GM13977 (cell line): ENCODE data around the gene POLR2H.

ENCODE experiments used
- DNase-seq: peaks from one replicate; pipeline ENCODE4 v3.0.0; 2012; ENCODE audit warnings: low spot score
- CTCF ChIP-seq: IDR thresholded peaks from 2 replicates; pipeline ENCODE4 v1.5.1; 2012; ENCODE audit warnings: mild to moderate bottlenecking, control low read depth; ENCODE audit not compliant: insufficient read depth; ENCODE audit errors: extremely low read depth, missing control alignments
- in situ Hi-C: fragments of 300-500 bp; cut with MboI; formaldehyde crosslinking; loops from one replicate; pipeline ENCODE4 v1.12.0; 2022; ENCODE audit warnings: low sequenced_read_pairs, low pct_unique_long_range_greater_than_20kb, mixed read lengths, inconsistent platforms; ENCODE audit not compliant: unreplicated experiment

POLR2H gene

GRCh38 chr3:184361532-184361931, at the start of gene POLR2H, which contains the start of gene CLCN2:
Gene POLR2H (plus strand): TSS chr3:184361710. CDS start chr3:184363493, 1,783 bp downstream.
Gene CLCN2 (minus strand): TSS chr3:184361605. CDS start chr3:184361479, 126 bp downstream.
- in situ Hi-C loops = no loop called here
- DNase-seq = peak; percentile 83
- no peak for TF ChIP-seq CTCF

DNA sequence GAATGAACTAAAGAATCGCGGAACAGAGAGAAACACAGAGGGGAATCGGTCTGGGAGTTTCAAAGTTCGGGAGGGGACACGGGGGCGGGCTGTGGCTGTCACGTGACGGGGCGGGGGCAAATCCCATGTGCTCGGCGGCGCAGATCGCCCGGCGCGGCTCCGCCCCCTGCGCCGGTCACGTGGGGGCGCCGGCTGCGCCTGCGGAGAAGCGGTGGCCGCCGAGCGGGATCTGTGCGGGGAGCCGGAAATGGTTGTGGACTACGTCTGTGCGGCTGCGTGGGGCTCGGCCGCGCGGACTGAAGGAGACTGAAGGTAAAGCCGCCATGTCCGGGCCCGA, 47.2 kb upstream of the POLR2H start, which contains the start of gene EIF4G1:
Gene EIF4G1, plus strand, starts transcription at position 244 of the 337 bp plus-strand sequence. CDS start 1,191 bp downstream, outside the sequence.
- DNase-seq = peak; percentile 99
- in situ Hi-C loops = no loop called here

DNA sequence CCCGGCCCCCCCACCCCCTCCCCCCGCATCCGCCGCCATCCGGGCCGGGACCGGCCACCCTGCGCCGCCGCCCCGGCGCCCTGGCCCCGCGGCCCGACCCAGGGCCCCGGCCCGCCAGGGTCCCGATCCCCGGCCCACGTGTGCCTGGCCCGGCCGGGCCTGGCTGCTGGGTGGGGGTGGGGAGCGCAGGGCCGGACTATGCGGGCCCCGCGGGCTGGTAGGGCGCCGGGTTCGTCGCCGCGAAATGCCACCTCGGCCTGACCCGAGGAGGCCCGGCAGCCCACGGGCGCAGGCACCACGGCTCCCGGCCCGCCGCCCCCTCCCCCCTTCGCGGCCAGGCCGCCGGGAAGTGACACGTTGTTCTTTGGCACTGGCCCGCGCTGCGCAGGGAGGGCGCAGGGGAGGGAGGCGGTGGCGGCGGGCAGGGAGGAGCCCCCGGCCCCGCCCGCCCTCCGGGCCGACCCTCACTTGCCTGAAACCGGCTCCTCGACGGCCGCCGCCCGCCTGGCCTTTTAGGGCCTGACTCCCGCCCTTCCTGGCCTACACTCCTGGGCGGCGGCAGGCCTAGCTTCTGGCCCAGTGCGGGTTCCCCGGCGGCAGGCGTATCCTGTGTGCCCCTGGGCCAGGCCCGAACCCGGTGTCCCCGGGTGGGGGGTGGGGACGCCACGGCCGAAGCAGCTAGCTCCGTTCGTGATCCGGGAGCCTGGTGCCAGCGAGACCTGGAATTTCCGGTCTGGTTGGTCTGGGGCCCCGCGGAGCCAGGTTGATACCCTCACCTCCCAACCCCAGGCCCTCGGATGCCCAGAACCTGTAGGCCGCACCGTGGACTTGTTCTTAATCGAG, 46.6 kb upstream of the POLR2H start:
- peak; percentile 75 for DNase-seq
- in situ Hi-C loops = no loop called here
- TF ChIP-seq CTCF = no peak

More for the DNA sequence above, 47.2 kb upstream of the POLR2H start, which contains the start of gene EIF4G1:
- no peak for TF ChIP-seq CTCF

- peak; percentile 38 for DNase-seq
- TF ChIP-seq CTCF = no peak
Observed at GRCh38 chr3:184315543-184315867, 46.0 kb upstream of the POLR2H start.

DNA sequence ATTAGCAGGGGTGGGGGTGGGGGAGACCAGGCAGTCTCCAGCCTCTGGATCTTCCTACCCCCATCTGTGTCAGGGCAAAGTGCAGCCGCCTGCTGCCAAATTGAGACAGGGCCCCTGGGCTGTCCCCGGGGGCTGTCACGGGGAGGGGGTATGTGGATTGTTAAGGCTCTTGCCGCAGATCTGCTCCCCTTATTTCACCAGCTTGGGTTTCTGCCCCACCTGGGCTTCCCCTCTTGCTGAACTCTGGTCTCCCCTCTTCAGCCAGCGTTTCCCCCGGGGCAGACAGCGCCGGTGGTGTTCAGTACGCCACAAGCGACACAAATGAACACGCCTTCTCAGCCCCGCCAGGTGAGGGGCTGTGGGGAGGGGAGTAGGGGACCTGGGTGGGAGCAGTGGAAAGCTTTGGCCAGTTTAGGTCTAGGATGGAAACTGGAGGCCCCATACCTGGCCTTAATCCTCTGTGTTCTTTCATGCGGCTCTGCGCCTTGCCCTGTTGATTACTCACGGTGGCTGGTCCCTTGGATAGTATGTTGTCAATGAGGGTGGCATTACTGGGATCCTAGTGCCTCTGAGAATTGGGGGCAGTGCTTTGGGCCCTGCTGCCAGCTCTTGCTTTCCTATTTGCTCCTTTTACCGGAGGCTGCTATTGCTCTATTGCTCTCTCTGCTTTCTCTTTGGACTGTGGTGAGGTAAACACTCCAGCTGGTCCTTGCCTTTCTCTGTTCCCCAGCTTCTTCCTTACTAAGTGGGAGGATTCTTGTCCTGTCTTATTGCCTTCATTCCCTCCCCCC, 45.4 kb upstream of the POLR2H start:
- in situ Hi-C loops = no loop called here
- no peak for TF ChIP-seq CTCF
- DNase-seq = peak; percentile 33

More at GRCh38 chr3:184315543-184315867, 46.0 kb upstream of the POLR2H start:
- in situ Hi-C loops = no loop called here

DNA sequence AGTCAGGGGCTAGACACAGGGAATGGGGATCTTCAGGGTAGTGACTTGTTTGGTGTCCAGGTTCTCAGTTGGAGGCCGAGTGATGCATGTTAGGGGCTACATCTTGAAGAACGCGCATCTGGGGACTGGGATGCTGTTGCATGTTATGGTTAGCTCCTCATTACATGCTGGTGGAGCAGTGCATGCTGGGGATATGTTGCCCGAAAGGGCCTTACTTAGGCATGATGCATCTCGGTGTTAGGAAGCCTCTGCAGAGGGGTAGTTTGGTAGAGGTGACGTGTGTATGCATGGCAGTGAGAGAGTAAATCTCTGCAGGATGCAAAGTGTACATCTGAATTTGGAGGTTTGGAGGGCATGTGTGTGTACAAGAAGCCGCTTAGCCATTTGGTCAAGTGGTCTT, 44.7 kb upstream of the POLR2H start:
- in situ Hi-C loops = no loop called here
- no peak for TF ChIP-seq CTCF
- DNase-seq = no peak
